GM23338 (cell line): ENCODE measurements around the gene CACNG1. TPM values are rescaled to one million over a fixed set of nuclear protein-coding genes. Genes with fewer than 3 reads are reported as not detected.

ENCODE experiments used
- ATAC-seq: fragments of 200-7000 bp; cut with Tn5 transposase; 3 replicates; pipeline ENCODE4 v1.9.1; 2020
- DNase-seq: peaks from one replicate; pipeline ENCODE4 v3.0.0-alpha.2; 2015; ENCODE audit warnings: low spot score
- H2AFZ ChIP-seq: fragments of 200-600 bp; sonication (generic); 2 replicates; pipeline ENCODE4 v1.8.0; 2016; ENCODE audit warnings: antibody characterized with exemption, mild to moderate bottlenecking, moderate library complexity
- H3F3A ChIP-seq: fragments of 200-600 bp; sonication (generic); replicated peaks from 2 replicates; pipeline ENCODE4 v1.8.0; 2017; ENCODE audit warnings: antibody characterized with exemption, mixed run types, low read depth
- H3K27ac ChIP-seq: fragments of 200-600 bp; sonication (generic); 2 replicates; pipeline ENCODE4 v1.6.1; 2016; ENCODE audit warnings: low read depth
- H3K27me3 ChIP-seq: fragments of 200-600 bp; sonication (generic); 2 replicates; pipeline ENCODE4 v1.8.0; 2016; ENCODE audit warnings: mild to moderate bottlenecking, mixed run types, moderate library complexity; ENCODE audit not compliant: insufficient read depth
- H3K36me3 ChIP-seq: fragments of 200-600 bp; sonication (generic); 2 replicates; pipeline ENCODE4 v1.8.0; 2016; ENCODE audit warnings: mild to moderate bottlenecking; ENCODE audit not compliant: insufficient read depth
- H3K4me1 ChIP-seq: fragments of 200-600 bp; sonication (generic); 2 replicates; pipeline ENCODE4 v1.8.0; 2016; ENCODE audit warnings: mild to moderate bottlenecking, moderate library complexity; ENCODE audit not compliant: insufficient read depth
- H3K4me2 ChIP-seq: fragments of 200-600 bp; sonication (generic); 2 replicates; pipeline ENCODE4 v1.7.1; 2017; ENCODE audit warnings: mixed run types
- H3K4me3 ChIP-seq: fragments of 200-600 bp; sonication (generic); 2 replicates; pipeline ENCODE4 v1.6.1; 2016; ENCODE audit warnings: mixed run types
- H3K79me2 ChIP-seq: fragments of 200-600 bp; sonication (generic); replicated peaks from 2 replicates; pipeline ENCODE4 v1.8.0; 2017; ENCODE audit warnings: mild to moderate bottlenecking; ENCODE audit not compliant: insufficient read depth
- H3K9me2 ChIP-seq: fragments of 200-600 bp; sonication (generic); 2 replicates; pipeline ENCODE4 v1.8.0; 2017; ENCODE audit not compliant: insufficient read depth
- H4K20me1 ChIP-seq: fragments of 200-600 bp; sonication (generic); replicated peaks from 2 replicates; pipeline ENCODE4 v1.8.0; 2017; ENCODE audit warnings: mild to moderate bottlenecking; ENCODE audit not compliant: insufficient read depth
- H3K27ac Mint-ChIP-seq: 2 replicates; pipeline ENCODE4 v1.8.0; 2020; ENCODE audit warnings: inconsistent platforms, mild to moderate bottlenecking, moderate library complexity, mixed read lengths
- H3K27me3 Mint-ChIP-seq: 3 replicates; pipeline ENCODE4 v1.8.0; 2022; ENCODE audit warnings: low read depth, mild to moderate bottlenecking, moderate library complexity, mixed read lengths, inconsistent platforms; ENCODE audit not compliant: insufficient read depth, poor library complexity
- H3K36me3 Mint-ChIP-seq: 3 replicates; pipeline ENCODE4 v1.8.0; 2021; ENCODE audit warnings: low read depth, mild to moderate bottlenecking, inconsistent platforms, moderate library complexity, mixed read lengths
- H3K4me1 Mint-ChIP-seq: 3 replicates; pipeline ENCODE4 v1.8.0; 2020; ENCODE audit warnings: mild to moderate bottlenecking, inconsistent platforms, mixed read lengths
- H3K4me3 Mint-ChIP-seq: 3 replicates; pipeline ENCODE4 v1.8.0; 2021; ENCODE audit warnings: moderate library complexity, mild to moderate bottlenecking, inconsistent platforms, mixed read lengths
- H3K9me3 Mint-ChIP-seq: 3 replicates; pipeline ENCODE4 v1.8.0; 2020; ENCODE audit warnings: moderate library complexity, mild to moderate bottlenecking, inconsistent platforms, mixed read lengths
- CREB1 ChIP-seq: fragments of 250-450 bp; sonication (Bioruptor Pico); IDR thresholded peaks from 2 replicates; pipeline ENCODE4 v1.5.0; 2020; ENCODE audit warnings: low read depth, mild to moderate bottlenecking, moderate library complexity
- CTCF ChIP-seq, 2 experiments: fragments of 200-600 bp in 1 of 2; sonication (generic) in 1 of 2; conservative IDR thresholded peaks; 2 replicates each; pipeline versions ENCODE4 v1.5.1 to v1.6.1; 2016 to 2017; ENCODE audit warnings: antibody characterized with exemption in 2 of 2, low read depth in 2 of 2, mild to moderate bottlenecking in 2 of 2, moderate library complexity in 1 of 2
- EZH2 ChIP-seq: fragments of 200-600 bp; sonication (generic); IDR thresholded peaks from one replicate; pipeline ENCODE4 v1.8.0; 2017; ENCODE audit warnings: antibody characterized with exemption, mild to moderate bottlenecking, low read depth; ENCODE audit not compliant: unreplicated experiment
- EZH2phosphoT487 ChIP-seq: fragments of 200-600 bp; sonication (generic); IDR thresholded peaks from one replicate; pipeline ENCODE4 v1.8.1; 2018; ENCODE audit warnings: antibody characterized with exemption; ENCODE audit not compliant: unreplicated experiment
- JUNB ChIP-seq: IDR thresholded peaks from one replicate; pipeline ENCODE4 v1.6.1; 2016; ENCODE audit warnings: antibody characterized with exemption; ENCODE audit not compliant: unreplicated experiment
- NANOG ChIP-seq: IDR thresholded peaks from 2 replicates; pipeline ENCODE4 v1.6.1; 2016; ENCODE audit warnings: antibody characterized with exemption, borderline replicate concordance
- POLR2AphosphoS5 ChIP-seq: IDR thresholded peaks from 2 replicates; pipeline ENCODE4 v1.6.1; 2016; ENCODE audit warnings: antibody characterized with exemption, low read depth
- STAT1 ChIP-seq: IDR thresholded peaks from one replicate; pipeline ENCODE4 v1.6.1; 2016; ENCODE audit warnings: antibody characterized with exemption; ENCODE audit not compliant: unreplicated experiment
- ZNF114 ChIP-seq: fragments of 250-450 bp; sonication (Bioruptor Pico); IDR thresholded peaks from 2 replicates; pipeline ENCODE4 v1.5.0; 2020; ENCODE audit warnings: mild to moderate bottlenecking, moderate library complexity
- ZNF331 ChIP-seq: fragments of 250-450 bp; sonication (Bioruptor Pico); IDR thresholded peaks from 2 replicates; pipeline ENCODE4 v1.5.0; 2020; ENCODE audit warnings: low read depth, mild to moderate bottlenecking, moderate library complexity
- ZNF462 ChIP-seq: fragments of 250-450 bp; sonication (Bioruptor Pico); IDR thresholded peaks from 2 replicates; pipeline ENCODE4 v1.5.0; 2020; ENCODE audit warnings: mild to moderate bottlenecking, moderate library complexity
- polyA plus RNA-seq: library from polyadenylated mRNA; unstranded; fragments of >200 nt; fragmentation: Nextera tagmentation; extraction: Ambion mirVana; gene quantifications from 2 replicates; pipeline ENCODE4 v1.2.1, GENCODE V29; 2016
- total RNA-seq: library from RNA; depleted of rRNA; stranded (reverse); fragments of >200 nt; shearing (Covaris generic); gene quantifications from 2 replicates; pipeline ENCODE4 v1.2.3, GENCODE V29; 2014
- TF ChIP-seq, protein P1 (sequence below): IDR thresholded peaks from 2 replicates; pipeline ENCODE4 v1.6.1; 2016; ENCODE audit warnings: antibody characterized with exemption

The CACNG1 gene
- total and polyA plus RNA-seq, 2 experiments from 2014 or later = not detected

GRCh38 chr17:66994930-66995535, 49.3 kb upstream of the CACNG1 start:
- H3K27ac Mint-ChIP-seq = no peak overlapping the region
- Histone ChIP-seq H3F3A (no peaks in the 10 kb centered on the region), H3K4me3 (no peak overlapping the region), H3K27me3 (no peaks in the 10 kb centered on the region), H2AFZ (no peak overlapping the region), H3K9me2 (no peaks in the 10 kb centered on the region), H3K79me2 (no peaks in the 10 kb centered on the region), H3K36me3 (no peaks in the 10 kb centered on the region), H3K4me1 (no peaks in the 10 kb centered on the region), H3K4me2 (no peak overlapping the region), H4K20me1 (no peaks in the 10 kb centered on the region), H3K27ac (no peak overlapping the region)
- H3K36me3 Mint-ChIP-seq = no peaks in the 10 kb centered on the region
- ATAC-seq (no peak), DNase-seq (no peak)
- H3K4me1 Mint-ChIP-seq = no peaks in the 10 kb centered on the region
- H3K9me3 Mint-ChIP-seq = no peaks in the 10 kb centered on the region
- peaks cover 1% of the 10 kb centered on the region for H3K27me3 Mint-ChIP-seq
- H3K4me3 Mint-ChIP-seq = no peak overlapping the region
- TF ChIP-seq STAT1 = no peak
- no peak for TF ChIP-seq ZNF462
- TF ChIP-seq, protein P1, sequence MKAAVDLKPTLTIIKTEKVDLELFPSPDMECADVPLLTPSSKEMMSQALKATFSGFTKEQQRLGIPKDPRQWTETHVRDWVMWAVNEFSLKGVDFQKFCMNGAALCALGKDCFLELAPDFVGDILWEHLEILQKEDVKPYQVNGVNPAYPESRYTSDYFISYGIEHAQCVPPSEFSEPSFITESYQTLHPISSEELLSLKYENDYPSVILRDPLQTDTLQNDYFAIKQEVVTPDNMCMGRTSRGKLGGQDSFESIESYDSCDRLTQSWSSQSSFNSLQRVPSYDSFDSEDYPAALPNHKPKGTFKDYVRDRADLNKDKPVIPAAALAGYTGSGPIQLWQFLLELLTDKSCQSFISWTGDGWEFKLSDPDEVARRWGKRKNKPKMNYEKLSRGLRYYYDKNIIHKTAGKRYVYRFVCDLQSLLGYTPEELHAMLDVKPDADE = no peak
- TF ChIP-seq CTCF (conservative IDR thresholded peaks at IDR 0.05; ENCODE audit: low read depth in 2 of 2) = no peak
- no peak for TF ChIP-seq CREB1 (CRISPR knock-in tag)
- no peak for TF ChIP-seq NANOG
- TF ChIP-seq POLR2AphosphoS5 = no peak
- TF ChIP-seq ZNF114 (CRISPR knock-in tag) = no peak
- no peak for TF ChIP-seq JUNB
- no peak for TF ChIP-seq EZH2phosphoT487
- TF ChIP-seq EZH2 = no peak
- no peak for TF ChIP-seq ZNF331 (CRISPR knock-in tag)
